ENCODE results near the gene C11orf87. TPM values are rescaled to one million over a fixed set of nuclear protein-coding genes. Genes with fewer than 3 reads are reported as not detected.

Gene C11orf87
- total RNA-seq, 3 donors from 2014 or later, result not detected

DNA sequence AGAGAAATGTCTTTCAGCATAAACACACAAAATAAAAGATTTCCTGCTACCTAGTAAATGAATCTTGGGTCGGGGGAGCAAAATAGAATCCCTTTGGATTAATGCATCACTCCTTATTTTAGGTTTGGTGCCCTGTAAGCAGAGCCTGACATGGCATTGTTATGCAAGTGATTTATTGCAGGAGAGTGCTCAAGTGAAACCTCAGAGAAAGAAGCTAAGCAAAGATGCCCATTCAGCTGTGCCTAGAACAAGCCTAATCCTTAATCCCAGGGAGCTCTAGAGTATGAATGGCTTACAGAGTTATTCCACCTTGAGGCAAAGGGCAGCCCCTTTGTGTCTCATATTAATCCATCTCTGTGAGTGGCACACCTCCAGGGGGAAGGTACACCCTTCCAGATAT, 21.1 kb downstream of the C11orf87 start:
- Histone ChIP-seq H3K36me3 (ENCODE audit: low read depth) (no peaks in the 10 kb centered on the region), H3K4me1 (ENCODE audit: low read depth) (no peaks in the 10 kb centered on the region), H3K4me3 (no peak overlapping the region), H3K9me3 (no peaks in the 10 kb centered on the region)
- ATAC-seq, result no peak
- no peak for DNase-seq
- TF ChIP-seq, protein P1, sequence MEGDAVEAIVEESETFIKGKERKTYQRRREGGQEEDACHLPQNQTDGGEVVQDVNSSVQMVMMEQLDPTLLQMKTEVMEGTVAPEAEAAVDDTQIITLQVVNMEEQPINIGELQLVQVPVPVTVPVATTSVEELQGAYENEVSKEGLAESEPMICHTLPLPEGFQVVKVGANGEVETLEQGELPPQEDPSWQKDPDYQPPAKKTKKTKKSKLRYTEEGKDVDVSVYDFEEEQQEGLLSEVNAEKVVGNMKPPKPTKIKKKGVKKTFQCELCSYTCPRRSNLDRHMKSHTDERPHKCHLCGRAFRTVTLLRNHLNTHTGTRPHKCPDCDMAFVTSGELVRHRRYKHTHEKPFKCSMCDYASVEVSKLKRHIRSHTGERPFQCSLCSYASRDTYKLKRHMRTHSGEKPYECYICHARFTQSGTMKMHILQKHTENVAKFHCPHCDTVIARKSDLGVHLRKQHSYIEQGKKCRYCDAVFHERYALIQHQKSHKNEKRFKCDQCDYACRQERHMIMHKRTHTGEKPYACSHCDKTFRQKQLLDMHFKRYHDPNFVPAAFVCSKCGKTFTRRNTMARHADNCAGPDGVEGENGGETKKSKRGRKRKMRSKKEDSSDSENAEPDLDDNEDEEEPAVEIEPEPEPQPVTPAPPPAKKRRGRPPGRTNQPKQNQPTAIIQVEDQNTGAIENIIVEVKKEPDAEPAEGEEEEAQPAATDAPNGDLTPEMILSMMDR (IDR thresholded peaks at IDR 0.05), result no peak
- intact Hi-C loops (cut with DNase I, micrococcal nuclease), result no loop called here

DNA sequence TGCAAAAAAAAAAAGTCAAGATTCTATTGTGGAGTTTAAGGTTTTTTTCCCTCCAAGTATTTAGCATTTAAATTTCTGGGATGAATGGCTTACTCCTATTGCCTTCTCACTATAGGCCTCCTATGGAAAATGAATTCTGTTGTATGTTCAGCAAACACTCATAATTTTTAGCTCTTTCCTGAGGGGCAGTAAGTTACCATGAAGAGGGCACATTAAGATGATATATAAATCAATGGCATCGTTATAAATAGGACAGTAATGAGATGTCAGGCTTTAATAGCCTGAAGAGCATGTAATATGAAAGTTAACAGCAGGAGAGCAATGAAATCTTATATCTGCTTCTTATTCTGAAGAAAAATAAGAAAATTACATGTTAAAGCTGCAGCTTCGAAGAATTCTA, 32.9 kb downstream of the C11orf87 start:
- TF ChIP-seq, protein P1 (IDR thresholded peaks at IDR 0.05), result no peak
- no peaks in the 10 kb centered on the region for H3K4me1 ChIP-seq (ENCODE audit: low read depth)
- no peak overlapping the region for H3K4me3 ChIP-seq
- ATAC-seq, result no peak
- intact Hi-C loops (cut with DNase I, micrococcal nuclease), result no loop called here
- DNase-seq, result no peak
- no peaks in the 10 kb centered on the region for H3K36me3 ChIP-seq (ENCODE audit: low read depth)
- H3K9me3 ChIP-seq, result no peaks in the 10 kb centered on the region
